SK-N-SH (cell line): ENCODE results near the gene MAP3K8. TPM values are rescaled to one million over a fixed set of nuclear protein-coding genes. Genes with fewer than 3 reads are reported as not detected.

Experiments used
- CTCF ChIA-PET: fragments of 300-600, 350-600 bp; formaldehyde crosslinking; extraction: SDS; loops from one replicate; lab custom pipeline; 2021; lab: Yijun Ruan, JAX
- POLR2A ChIA-PET: fragments of 350-600 bp; sonication (Branson Sonifier 250); formaldehyde crosslinking; extraction: SDS; loops from one replicate; lab custom pipeline; 2020; ENCODE audit warnings: antibody characterized with exemption, inconsistent platforms; lab: Yijun Ruan, JAX
- DNase-seq: peaks from one replicate; pipeline ENCODE4 v3.0.0; 2012
- H2AFZ ChIP-seq: fragments of 200-600 bp; sonication (generic); 2 replicates; pipeline ENCODE4 v1.8.1; 2016; ENCODE audit warnings: antibody characterized with exemption, mild to moderate bottlenecking, low read depth
- H3F3A ChIP-seq: fragments of 200-600 bp; sonication (generic); replicated peaks from 2 replicates; pipeline ENCODE3; 2016; ENCODE audit warnings: antibody characterized with exemption, mild to moderate bottlenecking; ENCODE audit not compliant: insufficient read depth
- H3K27ac ChIP-seq, 2 experiments: fragments of 200-500 bp in 1 of 2; fragments of 200-600 bp in 1 of 2; sonication (Bioruptor generic) in 1 of 2; sonication (generic), shearing (Covaris generic) in 1 of 2; 2 replicates each; pipeline versions ENCODE4 v1.5.1 to v1.6.1; 2014 to 2016; ENCODE audit warnings: low read depth in 2 of 2, inconsistent platforms in 1 of 2, low read length in 1 of 2, mild to moderate bottlenecking in 1 of 2, mixed read lengths in 1 of 2
- H3K27me3 ChIP-seq: fragments of 200-600 bp; sonication (generic), shearing (Covaris generic); 2 replicates; pipeline ENCODE4 v1.6.1; 2016; ENCODE audit warnings: mixed run types; ENCODE audit not compliant: insufficient read depth
- H3K36me3 ChIP-seq, 2 experiments: fragments of 200-500 bp in 1 of 2; fragments of 200-600 bp in 1 of 2; sonication (Bioruptor generic) in 1 of 2; sonication (generic) in 1 of 2; replicated peaks in 1 of 2; 2 replicates each; pipeline versions ENCODE3 to v1.5.1; 2014 to 2016; ENCODE audit warnings: low read length in 1 of 2, mild to moderate bottlenecking in 1 of 2; ENCODE audit not compliant: insufficient read depth in 2 of 2, control insufficient read depth in 1 of 2
- H3K4me1 ChIP-seq, 2 experiments: fragments of 200-500 bp in 1 of 2; fragments of 200-600 bp in 1 of 2; sonication (Bioruptor generic) in 1 of 2; sonication (generic), shearing (Covaris generic) in 1 of 2; 2 replicates each; pipeline versions ENCODE4 v1.5.1 to v1.6.1; 2014 to 2016; ENCODE audit warnings: low read depth in 1 of 2, low read length in 1 of 2, mixed run types in 1 of 2; ENCODE audit not compliant: insufficient read depth in 2 of 2, control insufficient read depth in 1 of 2
- H3K4me2 ChIP-seq: fragments of 200-600 bp; sonication (generic), shearing (Covaris generic); 2 replicates; pipeline ENCODE4 v1.6.1; 2017; ENCODE audit warnings: mixed run types
- H3K4me3 ChIP-seq, 2 experiments: fragments of 200-500 bp in 1 of 2; fragments of 200-600 bp in 1 of 2; sonication (Bioruptor generic) in 1 of 2; sonication (generic), shearing (Covaris generic) in 1 of 2; 2 replicates each; pipeline versions ENCODE4 v1.5.1 to v1.8.1; 2014 to 2016; ENCODE audit warnings: low read depth in 2 of 2, inconsistent platforms in 1 of 2, low read length in 1 of 2, mild to moderate bottlenecking in 1 of 2, mixed read lengths in 1 of 2, moderate library complexity in 1 of 2
- H3K79me2 ChIP-seq: fragments of 200-600 bp; sonication (generic); 2 replicates; pipeline ENCODE4 v1.8.1; 2017; ENCODE audit warnings: mild to moderate bottlenecking; ENCODE audit not compliant: insufficient read depth
- H3K9ac ChIP-seq: fragments of 200-600 bp; sonication (generic); 2 replicates; pipeline ENCODE4 v1.6.1; 2017; ENCODE audit warnings: mixed run types
- H3K9me2 ChIP-seq: fragments of 200-600 bp; sonication (generic); 2 replicates; pipeline ENCODE4 v1.6.1; 2017; ENCODE audit warnings: mixed run types
- H3K9me3 ChIP-seq: fragments of 200-600 bp; sonication (generic); 2 replicates; pipeline ENCODE4 v1.6.1; 2017; ENCODE audit warnings: mixed run types, mild to moderate bottlenecking, moderate library complexity
- H4K20me1 ChIP-seq: fragments of 200-600 bp; sonication (generic); 2 replicates; pipeline ENCODE4 v1.6.1; 2017; ENCODE audit warnings: mild to moderate bottlenecking, mixed run types; ENCODE audit not compliant: insufficient read depth
- CTCF ChIP-seq: fragments of 200-600 bp; sonication (generic); IDR thresholded peaks from 2 replicates; pipeline ENCODE4 v1.6.1; 2017; ENCODE audit warnings: antibody characterized with exemption, mild to moderate bottlenecking, moderate library complexity
- ELF1 ChIP-seq: IDR thresholded peaks from 2 replicates; pipeline ENCODE4 v1.4.0; 2012
- EP300 ChIP-seq, 2 experiments: IDR thresholded peaks; 2 replicates each; pipeline versions ENCODE4 v1.4.0 to v1.6.1; 2012; ENCODE audit warnings: borderline replicate concordance in 1 of 2, low read depth in 1 of 2, low read length in 1 of 2
- EZH2phosphoT487 ChIP-seq: fragments of 200-600 bp; sonication (generic); IDR thresholded peaks from 2 replicates; pipeline ENCODE4 v1.6.1; 2017; ENCODE audit warnings: low read depth, mixed run types, mild to moderate bottlenecking, antibody characterized with exemption, moderate library complexity, borderline replicate concordance
- FOSL2 ChIP-seq: IDR thresholded peaks from 2 replicates; pipeline ENCODE4 v1.4.0; 2012; ENCODE audit warnings: low read depth, mild to moderate bottlenecking, moderate library complexity, borderline replicate concordance
- GABPA ChIP-seq: IDR thresholded peaks from 2 replicates; pipeline ENCODE4 v1.4.0; 2012; ENCODE audit warnings: low read depth, mild to moderate bottlenecking
- IRF3 ChIP-seq: fragments of 150-350 bp; IDR thresholded peaks from 2 replicates; pipeline ENCODE4 v1.6.1; 2016; ENCODE audit warnings: mild to moderate bottlenecking, low read depth, low read length
- JUND ChIP-seq: IDR thresholded peaks from 2 replicates; pipeline ENCODE4 v1.4.0; 2012
- MAX ChIP-seq: IDR thresholded peaks from 2 replicates; pipeline ENCODE4 v1.4.0; 2012; ENCODE audit warnings: low read depth
- MEF2A ChIP-seq: IDR thresholded peaks from 2 replicates; pipeline ENCODE4 v1.4.0; 2012; ENCODE audit warnings: low read depth, borderline replicate concordance
- MXI1 ChIP-seq: IDR thresholded peaks from 2 replicates; pipeline ENCODE4 v1.6.1; 2012; ENCODE audit warnings: mild to moderate bottlenecking, low read depth, low read length, improper control_type of control experiment
- NFIC ChIP-seq: IDR thresholded peaks from 2 replicates; pipeline ENCODE4 v1.4.0; 2012; ENCODE audit warnings: borderline replicate concordance
- NRF1 ChIP-seq: IDR thresholded peaks from 2 replicates; pipeline ENCODE4 v1.6.1; 2012; ENCODE audit warnings: low read depth, mild to moderate bottlenecking, low read length
- PBX3 ChIP-seq: IDR thresholded peaks from 2 replicates; pipeline ENCODE4; 2012
- RCOR1 ChIP-seq: fragments of 150-350 bp; IDR thresholded peaks from 2 replicates; pipeline ENCODE4 v1.6.1; 2017; ENCODE audit warnings: antibody characterized with exemption, low read length
- RFX5 ChIP-seq: IDR thresholded peaks from 2 replicates; pipeline ENCODE4 v1.6.1; 2012; ENCODE audit warnings: mild to moderate bottlenecking, improper control_type of control experiment, low read length
- SIN3A ChIP-seq: IDR thresholded peaks from 2 replicates; pipeline ENCODE4 v1.6.1; 2012; ENCODE audit warnings: low read depth, mild to moderate bottlenecking, low read length, moderate library complexity, borderline replicate concordance
- SMC3 ChIP-seq: IDR thresholded peaks from 2 replicates; pipeline ENCODE4 v1.6.1; 2012; ENCODE audit warnings: low read depth, low read length, improper control_type of control experiment
- TAF1 ChIP-seq: IDR thresholded peaks from 2 replicates; pipeline ENCODE4 v1.6.1; 2012; ENCODE audit warnings: low read depth, mild to moderate bottlenecking, low read length, moderate library complexity, borderline replicate concordance
- TCF12 ChIP-seq: IDR thresholded peaks from 2 replicates; pipeline ENCODE4 v1.4.0; 2012
- TEAD4 ChIP-seq: IDR thresholded peaks from 2 replicates; pipeline ENCODE4 v1.4.0; 2012; ENCODE audit warnings: mild to moderate bottlenecking, borderline replicate concordance; ENCODE audit not compliant: insufficient read depth
- USF1 ChIP-seq: IDR thresholded peaks from 2 replicates; pipeline ENCODE4 v1.4.0; 2012; ENCODE audit warnings: low read depth, borderline replicate concordance
- YY1 ChIP-seq: IDR thresholded peaks from 2 replicates; pipeline ENCODE4 v1.4.0; 2012; ENCODE audit warnings: low read depth, mild to moderate bottlenecking
- WGBS: methylation state at CpG from one replicate; pipeline ENCODE4 v1.1.6; 2017; ENCODE audit warnings: low lambda C conversion rate; 5-methylcytosine and 5-hydroxymethylcytosine counted together
- polyA plus RNA-seq, 3 experiments: library from polyadenylated mRNA; depleted of rRNA; stranded (reverse); fragments of >200 nt; gene quantifications; 2 replicates each; pipeline ENCODE4 v1.2.3, GENCODE V29; 2012

The MAP3K8 gene
- polyA plus RNA-seq, 1 of the 3 experiments (the other 2 are of a cell fraction): 3.7 TPM

- Histone ChIP-seq H3K27me3 (no peaks in the 10 kb centered on the region), H2AFZ (no peak overlapping the region), H3F3A (no peaks in the 10 kb centered on the region), H3K4me3 (no peak overlapping the region), H3K9ac (no peak overlapping the region), H4K20me1 (no peaks in the 10 kb centered on the region), H3K36me3 (no peaks in the 10 kb centered on the region), H3K27ac (no peak overlapping the region), H3K4me2 (no peak overlapping the region), H3K79me2 (no peaks in the 10 kb centered on the region), H3K9me3 (no peaks in the 10 kb centered on the region), H3K4me1 (no peaks in the 10 kb centered on the region), H3K9me2 (no peaks in the 10 kb centered on the region)
- CTCF ChIA-PET: interaction anchor here (1.0 to 2.7 kb wide), 4 partner anchors 23 to 176 kb away, joined by 4 to 13 read pairs (median 8); no protein-coding TSS in a partner anchor
- POLR2A ChIA-PET: interaction anchor here (1.4 kb wide), 1 partner anchor 18 kb away, joined by 3 read pairs; no protein-coding TSS in a partner anchor
- TF ChIP-seq YY1 (no peak), JUND (no peak), SMC3 (no peak), NFIC (no peak), ELF1 (no peak), PBX3 (no peak), TAF1 (no peak), TCF12 (no peak)
- 89% methylated on average over 7 of the region's 7 CpGs for WGBS
- no peak for DNase-seq
Measured at GRCh38 chr10:30415593-30415992, 18.4 kb upstream of the MAP3K8 start.

GRCh38 chr10:30417301-30417700, 16.7 kb upstream of the MAP3K8 start:
- no peak overlapping the region for H3K4me2 ChIP-seq
- no peak overlapping the region for H2AFZ ChIP-seq
- no peak overlapping the region for H3K9ac ChIP-seq
- no peaks in the 10 kb centered on the region for H3K36me3 ChIP-seq
- H3K79me2 ChIP-seq: no peaks in the 10 kb centered on the region
- no peaks in the 10 kb centered on the region for H3K27me3 ChIP-seq
- H3F3A ChIP-seq: no peaks in the 10 kb centered on the region
- POLR2A ChIA-PET: no interaction called here
- no peak overlapping the region for H3K4me3 ChIP-seq
- H4K20me1 ChIP-seq: no peaks in the 10 kb centered on the region
- CTCF ChIA-PET: interaction anchor here (2.7 kb wide), 1 partner anchor 174 kb away, joined by 13 read pairs; no protein-coding TSS in a partner anchor
- H3K9me3 ChIP-seq: no peaks in the 10 kb centered on the region
- H3K9me2 ChIP-seq: no peaks in the 10 kb centered on the region
- 95% methylated on average over 2 of the region's 3 CpGs for WGBS
- no peak for DNase-seq
- H3K4me1 ChIP-seq: no peaks in the 10 kb centered on the region
- no peak overlapping the region for H3K27ac ChIP-seq
- no peak for TF ChIP-seq TAF1
- TF ChIP-seq TEAD4: no peak
- TF ChIP-seq MAX: no peak
- TF ChIP-seq FOSL2: no peak
- no peak for TF ChIP-seq EZH2phosphoT487
- TF ChIP-seq SMC3: no peak
- TF ChIP-seq USF1: no peak
- TF ChIP-seq GABPA: no peak
- TF ChIP-seq RCOR1: no peak
- no peak for TF ChIP-seq EP300 (IDR thresholded peaks at IDR 0.05; ENCODE audit: borderline replicate concordance in 1 of 2, low read depth in 1 of 2, low read length in 1 of 2)
- no peak for TF ChIP-seq IRF3
- TF ChIP-seq MXI1: no peak
- TF ChIP-seq TCF12: no peak
- no peak for TF ChIP-seq SIN3A
- TF ChIP-seq NRF1: no peak
- no peak for TF ChIP-seq MEF2A
- TF ChIP-seq CTCF: no peak
- TF ChIP-seq RFX5: no peak
